K562 (cell line): ENCODE data around the gene DBP. TPM values are rescaled to one million over a fixed set of nuclear protein-coding genes. Genes with fewer than 3 reads are reported as not detected.

Experiments
- ATAC-seq: fragments of 200-7000 bp; cut with Tn5 transposase; 3 replicates; pipeline ENCODE4 v1.9.1; 2020; ENCODE audit warnings: moderate library complexity
- BruUV-seq: library from RNA; stranded (reverse); fragments of 400-500 nt; replicated peaks from 2 replicates; lab custom pipeline; 2021; lab: Mats Ljungman, UMichigan
- CTCF ChIA-PET: fragments of 300-600 bp; formaldehyde crosslinking; extraction: SDS; loops from one replicate; lab custom pipeline; 2021; ENCODE audit warnings: low intra/inter-chr PET ratio; lab: Yijun Ruan, JAX
- POLR2A ChIA-PET: fragments of 300-600, 350-650 bp; sonication (Branson Sonifier 250); formaldehyde crosslinking; extraction: SDS; loops from one replicate; lab custom pipeline; 2021; ENCODE audit warnings: antibody characterized with exemption, inconsistent platforms; lab: Yijun Ruan, JAX
- DNase-seq, 4 experiments: peaks; one replicate each; pipeline versions ENCODE4 v3.0.0 to v3.0.0-alpha.2; 2011 to 2018; ENCODE audit warnings: low spot score in 3 of 4, mixed read lengths in 3 of 4; ENCODE audit errors: extremely low read depth in 1 of 4
- FAIRE-seq: peaks from 2 replicates; lab custom pipeline; 2011; peaks lifted over from hg19 to GRCh38; lab: Jason Lieb, UNC
- H2AFZ ChIP-seq: 2 replicates; pipeline ENCODE4 v1.6.0; 2011; ENCODE audit warnings: low read depth, low read length, control low read depth, inconsistent platforms
- H3K27ac ChIP-seq: fragments of 200-600 bp; 3 replicates; pipeline ENCODE4 v1.8.0; 2011; ENCODE audit warnings: low read depth, mild to moderate bottlenecking, control low read depth, inconsistent platforms, low read length, moderate library complexity, mixed read lengths; ENCODE audit errors: extremely low read depth
- H3K27me3 ChIP-seq, 2 experiments: fragments of 300-600 bp in 1 of 2; 2 replicates in 1 of 2; 3 replicates in 1 of 2; pipeline versions ENCODE4 v1.6.0 to v1.8.0; 2011; ENCODE audit warnings: inconsistent platforms in 2 of 2, low read length in 2 of 2, mild to moderate bottlenecking in 1 of 2, mixed read lengths in 1 of 2, moderate library complexity in 1 of 2; ENCODE audit not compliant: control insufficient read depth in 2 of 2, insufficient read depth in 2 of 2
- H3K36me3 ChIP-seq: fragments of 300-600 bp; 3 replicates; pipeline ENCODE4 v1.8.0; 2011; ENCODE audit warnings: mild to moderate bottlenecking, low read length, inconsistent platforms; ENCODE audit not compliant: control insufficient read depth, insufficient read depth
- H3K4me1 ChIP-seq, 2 experiments: fragments of 200-600 bp in 1 of 2; replicated peaks in 1 of 2; 2 replicates in 1 of 2; 3 replicates in 1 of 2; pipeline versions ENCODE4 v1.5.1 to v1.8.0; 2011; ENCODE audit warnings: inconsistent platforms in 2 of 2, low read length in 2 of 2, mild to moderate bottlenecking in 1 of 2, mixed read lengths in 1 of 2, moderate library complexity in 1 of 2; ENCODE audit not compliant: control insufficient read depth in 2 of 2, insufficient read depth in 2 of 2
- H3K4me2 ChIP-seq: 2 replicates; pipeline ENCODE4 v1.6.1; 2011; ENCODE audit warnings: low read length, control low read depth, inconsistent platforms, mixed read lengths; ENCODE audit not compliant: insufficient read depth
- H3K4me3 ChIP-seq: fragments of 200-600 bp; sonication (generic), shearing (Covaris generic); 2 replicates; pipeline ENCODE4 v1.5.1; 2016; ENCODE audit warnings: control low read depth, inconsistent platforms
- H3K79me2 ChIP-seq: fragments of 200-600 bp; 3 replicates; pipeline ENCODE4 v1.8.0; 2011; ENCODE audit warnings: low read length, inconsistent platforms; ENCODE audit not compliant: control insufficient read depth, insufficient read depth
- H3K9ac ChIP-seq, 2 experiments: 2 replicates each; pipeline versions ENCODE4 v1.6.0 to v1.6.1; 2011; ENCODE audit warnings: low read depth in 2 of 2, low read length in 2 of 2, control low read depth in 1 of 2, inconsistent platforms in 1 of 2, mild to moderate bottlenecking in 1 of 2, mixed read lengths in 1 of 2; ENCODE audit not compliant: insufficient read depth in 1 of 2
- H3K9me1 ChIP-seq: one replicate; pipeline ENCODE4 v1.6.0; 2011; ENCODE audit warnings: inconsistent platforms, mild to moderate bottlenecking, low read length, moderate library complexity; ENCODE audit not compliant: control insufficient read depth, insufficient read depth
- H3K9me3 ChIP-seq: replicated peaks from 2 replicates; pipeline ENCODE4 v1.5.1; 2011; ENCODE audit warnings: low read depth, low read length, inconsistent platforms; ENCODE audit not compliant: control insufficient read depth, insufficient read depth
- H4K20me1 ChIP-seq: replicated peaks from 2 replicates; pipeline ENCODE4 v1.6.1; 2011; ENCODE audit warnings: low read length, inconsistent platforms, mixed read lengths; ENCODE audit not compliant: control insufficient read depth, insufficient read depth
- CTBP1 ChIP-seq: fragments of 450-650 bp; IDR thresholded peaks from 2 replicates; pipeline ENCODE4 v1.6.1; 2016; ENCODE audit warnings: borderline replicate concordance
- DPF2 ChIP-seq: fragments of 450-650 bp; IDR thresholded peaks from 2 replicates; pipeline ENCODE4 v1.6.1; 2016
- JUND ChIP-seq, 2 experiments: IDR thresholded peaks; 2 replicates in 1 of 2; 3 replicates in 1 of 2; pipeline ENCODE4 v1.6.1; 2011; ENCODE audit warnings: borderline replicate concordance in 2 of 2, low read depth in 2 of 2, low read length in 2 of 2, improper control_type of control experiment in 1 of 2, missing biosample characterization in 1 of 2, missing genetic modification characterization in 1 of 2, missing genetic modification reagents in 1 of 2
- KDM5B ChIP-seq: fragments of 200-600 bp; sonication (generic); IDR thresholded peaks from 2 replicates; pipeline ENCODE4 v1.6.1; 2012; ENCODE audit warnings: low read depth, mild to moderate bottlenecking, moderate library complexity, low read length, control low read depth, inconsistent platforms; ENCODE audit not compliant: insufficient replicate concordance
- KLF6 ChIP-seq: fragments of 250-450 bp; sonication (Bioruptor Pico); IDR thresholded peaks from 2 replicates; pipeline ENCODE4 v1.4.0; 2020; ENCODE audit warnings: mild to moderate bottlenecking, moderate library complexity, borderline replicate concordance
- POLR3A ChIP-seq: IDR thresholded peaks from 2 replicates; pipeline ENCODE4 v1.6.1; 2011; ENCODE audit warnings: borderline replicate concordance, mild to moderate bottlenecking, moderate library complexity; ENCODE audit not compliant: insufficient read length, insufficient read depth; ENCODE audit errors: extremely low read depth
- PTRF ChIP-seq: fragments of 450-650 bp; IDR thresholded peaks from 2 replicates; pipeline ENCODE4 v1.6.1; 2016; ENCODE audit warnings: mild to moderate bottlenecking, missing genetic modification characterization, missing compliant biosample characterization
- PURB ChIP-seq: sonication (generic); formaldehyde crosslinking; IDR thresholded peaks from 2 replicates; pipeline ENCODE4 v1.9.0; 2021; ENCODE audit warnings: low read depth, mild to moderate bottlenecking, missing genetic modification reagents
- STAT5B ChIP-seq: fragments of 250-450 bp; sonication (Bioruptor Pico); IDR thresholded peaks from 2 replicates; pipeline ENCODE4 v1.8.0; 2021; ENCODE audit warnings: mild to moderate bottlenecking, inconsistent platforms
- ZC3H11A ChIP-seq: IDR thresholded peaks from 2 replicates; pipeline ENCODE4 v1.6.1; 2012; ENCODE audit warnings: low read depth, low read length, improper control_type of control experiment
- ZNF134 ChIP-seq: fragments of 250-450 bp; sonication (Bioruptor Pico); conservative IDR thresholded peaks from 2 replicates; pipeline ENCODE4 v1.4.0; 2020
- ZNF212 ChIP-seq: fragments of 450-650 bp; formaldehyde crosslinking; IDR thresholded peaks from 2 replicates; pipeline ENCODE4 v1.4.0; 2020; ENCODE audit warnings: mild to moderate bottlenecking
- ZNF217 ChIP-seq: sonication (generic); formaldehyde crosslinking; IDR thresholded peaks from 2 replicates; pipeline ENCODE4 v1.8.0; 2022; ENCODE audit warnings: mild to moderate bottlenecking, missing genetic modification reagents
- ZNF23 ChIP-seq: fragments of 250-450 bp; sonication (Bioruptor Pico); IDR thresholded peaks from 2 replicates; pipeline ENCODE4 v1.4.0; 2020; ENCODE audit warnings: mild to moderate bottlenecking
- WGBS: fragments of 100-300 bp; shearing (Covaris generic); methylation state at CpG from one replicate; pipeline ENCODE4 v1.1.6; 2016; ENCODE audit warnings: low coverage, mixed read lengths; ENCODE audit not compliant: insufficient coverage; ENCODE audit errors: missing lambda C conversion rate; 5-methylcytosine and 5-hydroxymethylcytosine counted together
- in situ Hi-C: fragments of 300-500 bp; cut with MboI; formaldehyde crosslinking; loops from 4 replicates; pipeline ENCODE4 v1.15.0; 2018; ENCODE audit warnings: inconsistent platforms, mixed read lengths
- intact Hi-C: fragments of 100-400 bp; cut with micrococcal nuclease; formaldehyde crosslinking; loops from 2 replicates; pipeline ENCODE4 v1.14.2; 2022
- polyA plus RNA-seq, 8 experiments: library from polyadenylated mRNA; depleted of rRNA in 4 of 8; stranded (reverse) in 5 of 8; unstranded in 3 of 8; fragments of >200 nt; fragmentation: Nextera tagmentation in 2 of 8; fragmentation: Illumina TruSeq in 1 of 8; extraction: Ambion mirVana in 2 of 8; extraction: Trizol in 1 of 8; gene quantifications; 2 replicates each; pipeline versions ENCODE4 v1.2.1 to v1.2.3, GENCODE V29; 2011 to 2014; ENCODE audit warnings: inconsistent platforms in 1 of 8, missing spikeins in 1 of 8
- total RNA-seq, 7 experiments: library from RNA; depleted of rRNA in 6 of 7; stranded (reverse); fragments of >200 nt in 6 of 7; fragmentation: Illumina TruSeq in 2 of 7; extraction: Trizol in 2 of 7; gene quantifications; 2 replicates each; pipeline versions ENCODE4 v1.2.1 to v1.2.3, GENCODE V29; 2011 to 2021; ENCODE audit warnings: low replicate concordance in 1 of 7
- TF ChIP-seq, protein P1 (sequence below): fragments of 450-650 bp; formaldehyde crosslinking; IDR thresholded peaks from 2 replicates; pipeline ENCODE4 v1.4.0; 2022; ENCODE audit warnings: missing genetic modification characterization
- TF ChIP-seq, protein P2 (sequence below), 2 experiments: fragments of 150-350 bp in 1 of 2; IDR thresholded peaks; 2 replicates each; pipeline ENCODE4 v1.6.1; 2012 to 2016; ENCODE audit warnings: low read depth in 2 of 2, low read length in 2 of 2, mild to moderate bottlenecking in 1 of 2, moderate library complexity in 1 of 2
- TF ChIP-seq, protein P3 (sequence below): fragments of 200-800 bp; sonication (Bioruptor generic); IDR thresholded peaks from 2 replicates; pipeline ENCODE4 v1.6.1; 2017; ENCODE audit warnings: missing genetic modification characterization, missing compliant biosample characterization

Gene DBP
- total and polyA plus RNA-seq, 9 of the 15 experiments (the other 6 are each of a cell fraction or from before 2014, with no cell fraction given), result 0.25 to 5.5 (median 1.8) TPM

DNA sequence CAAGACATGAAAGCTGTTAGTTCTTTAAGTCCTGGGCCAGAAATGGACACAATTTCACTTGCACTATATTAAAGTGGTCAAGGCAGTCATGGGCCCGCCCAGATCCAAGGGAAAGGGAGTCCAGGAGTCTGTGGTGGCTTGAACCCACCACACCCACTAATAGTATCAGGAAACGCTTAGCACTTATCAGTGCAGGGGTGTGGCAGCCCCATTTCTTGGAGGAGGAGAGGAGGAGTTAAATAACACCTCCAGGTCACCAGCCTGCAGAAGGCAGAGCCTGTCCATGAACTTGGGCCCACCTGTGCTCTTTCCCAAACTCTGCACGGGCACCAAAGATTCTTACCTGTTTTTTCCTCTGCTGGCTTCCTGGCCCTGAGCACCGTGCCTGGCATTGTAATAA, 41.0 kb upstream of the DBP start:
- no TSS peak for BruUV-seq
- peak overlapping the region in 1 of 2 experiments; percentile 6; a peak in 1 of 4 replicates for H3K9ac ChIP-seq
- H3K9me1 ChIP-seq, result no peaks in the 10 kb centered on the region
- peak; percentile 79 to 82 (median 80) for DNase-seq
- no peaks in the 10 kb centered on the region for H3K79me2 ChIP-seq
- in situ Hi-C loops (no loop called here), intact Hi-C loops (no loop called here)
- H2AFZ ChIP-seq, result no peak overlapping the region
- peak; percentile 79 for ATAC-seq
- H4K20me1 ChIP-seq, result no peaks in the 10 kb centered on the region
- H3K4me2 ChIP-seq, result peak overlapping the region; percentile 7; the same call in 1 of the 2 replicates
- H3K27ac ChIP-seq, result no peak overlapping the region
- peak; percentile 87 for FAIRE-seq
- no peak overlapping the region for H3K4me3 ChIP-seq
- H3K9me3 ChIP-seq, result no peaks in the 10 kb centered on the region
- ChIA-PET POLR2A (interaction anchor here (0.6 to 1.2 kb wide), 3 partner anchors 12 to 662 kb away, joined by 3 read pairs; no protein-coding TSS in a partner anchor), CTCF (no interaction called here)
- no peaks in the 10 kb centered on the region for H3K36me3 ChIP-seq
- H3K4me1 ChIP-seq, result peaks cover 23 to 65% of the 10 kb centered on the region in 2 experiments
- no peaks in the 10 kb centered on the region for H3K27me3 ChIP-seq
- WGBS, result 0% methylated on average over 4 of the region's 4 CpGs
- no peak for TF ChIP-seq PTRF
- peak; percentile 81 for TF ChIP-seq CTBP1
- TF ChIP-seq, protein P1, sequence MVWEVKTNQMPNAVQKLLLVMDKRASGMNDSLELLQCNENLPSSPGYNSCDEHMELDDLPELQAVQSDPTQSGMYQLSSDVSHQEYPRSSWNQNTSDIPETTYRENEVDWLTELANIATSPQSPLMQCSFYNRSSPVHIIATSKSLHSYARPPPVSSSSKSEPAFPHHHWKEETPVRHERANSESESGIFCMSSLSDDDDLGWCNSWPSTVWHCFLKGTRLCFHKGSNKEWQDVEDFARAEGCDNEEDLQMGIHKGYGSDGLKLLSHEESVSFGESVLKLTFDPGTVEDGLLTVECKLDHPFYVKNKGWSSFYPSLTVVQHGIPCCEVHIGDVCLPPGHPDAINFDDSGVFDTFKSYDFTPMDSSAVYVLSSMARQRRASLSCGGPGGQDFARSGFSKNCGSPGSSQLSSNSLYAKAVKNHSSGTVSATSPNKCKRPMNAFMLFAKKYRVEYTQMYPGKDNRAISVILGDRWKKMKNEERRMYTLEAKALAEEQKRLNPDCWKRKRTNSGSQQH (CRISPR knock-in tag), result no peak
- no peak for TF ChIP-seq STAT5B
- TF ChIP-seq ZNF217 (CRISPR knock-in tag), result no peak
- TF ChIP-seq, protein P2, sequence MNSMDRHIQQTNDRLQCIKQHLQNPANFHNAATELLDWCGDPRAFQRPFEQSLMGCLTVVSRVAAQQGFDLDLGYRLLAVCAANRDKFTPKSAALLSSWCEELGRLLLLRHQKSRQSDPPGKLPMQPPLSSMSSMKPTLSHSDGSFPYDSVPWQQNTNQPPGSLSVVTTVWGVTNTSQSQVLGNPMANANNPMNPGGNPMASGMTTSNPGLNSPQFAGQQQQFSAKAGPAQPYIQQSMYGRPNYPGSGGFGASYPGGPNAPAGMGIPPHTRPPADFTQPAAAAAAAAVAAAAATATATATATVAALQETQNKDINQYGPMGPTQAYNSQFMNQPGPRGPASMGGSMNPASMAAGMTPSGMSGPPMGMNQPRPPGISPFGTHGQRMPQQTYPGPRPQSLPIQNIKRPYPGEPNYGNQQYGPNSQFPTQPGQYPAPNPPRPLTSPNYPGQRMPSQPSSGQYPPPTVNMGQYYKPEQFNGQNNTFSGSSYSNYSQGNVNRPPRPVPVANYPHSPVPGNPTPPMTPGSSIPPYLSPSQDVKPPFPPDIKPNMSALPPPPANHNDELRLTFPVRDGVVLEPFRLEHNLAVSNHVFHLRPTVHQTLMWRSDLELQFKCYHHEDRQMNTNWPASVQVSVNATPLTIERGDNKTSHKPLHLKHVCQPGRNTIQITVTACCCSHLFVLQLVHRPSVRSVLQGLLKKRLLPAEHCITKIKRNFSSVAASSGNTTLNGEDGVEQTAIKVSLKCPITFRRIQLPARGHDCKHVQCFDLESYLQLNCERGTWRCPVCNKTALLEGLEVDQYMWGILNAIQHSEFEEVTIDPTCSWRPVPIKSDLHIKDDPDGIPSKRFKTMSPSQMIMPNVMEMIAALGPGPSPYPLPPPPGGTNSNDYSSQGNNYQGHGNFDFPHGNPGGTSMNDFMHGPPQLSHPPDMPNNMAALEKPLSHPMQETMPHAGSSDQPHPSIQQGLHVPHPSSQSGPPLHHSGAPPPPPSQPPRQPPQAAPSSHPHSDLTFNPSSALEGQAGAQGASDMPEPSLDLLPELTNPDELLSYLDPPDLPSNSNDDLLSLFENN (IDR thresholded peaks at IDR 0.05; ENCODE audit: low read depth in 2 of 2, low read length in 2 of 2), result no peak
- TF ChIP-seq, protein P3, sequence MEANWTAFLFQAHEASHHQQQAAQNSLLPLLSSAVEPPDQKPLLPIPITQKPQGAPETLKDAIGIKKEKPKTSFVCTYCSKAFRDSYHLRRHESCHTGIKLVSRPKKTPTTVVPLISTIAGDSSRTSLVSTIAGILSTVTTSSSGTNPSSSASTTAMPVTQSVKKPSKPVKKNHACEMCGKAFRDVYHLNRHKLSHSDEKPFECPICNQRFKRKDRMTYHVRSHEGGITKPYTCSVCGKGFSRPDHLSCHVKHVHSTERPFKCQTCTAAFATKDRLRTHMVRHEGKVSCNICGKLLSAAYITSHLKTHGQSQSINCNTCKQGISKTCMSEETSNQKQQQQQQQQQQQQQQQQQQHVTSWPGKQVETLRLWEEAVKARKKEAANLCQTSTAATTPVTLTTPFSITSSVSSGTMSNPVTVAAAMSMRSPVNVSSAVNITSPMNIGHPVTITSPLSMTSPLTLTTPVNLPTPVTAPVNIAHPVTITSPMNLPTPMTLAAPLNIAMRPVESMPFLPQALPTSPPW, result peak; percentile 49
- no peak for TF ChIP-seq ZNF23 (CRISPR knock-in tag)
- TF ChIP-seq PURB (CRISPR knock-in tag), result no peak
- TF ChIP-seq ZC3H11A, result no peak
- TF ChIP-seq DPF2, result 0 out of 2 replicates have a peak, but pooled peaks have one; percentile 27
- no peak for TF ChIP-seq POLR3A
- no peak for TF ChIP-seq KDM5B
- 0 out of 2 replicates have a peak, but pooled peaks have one; percentile 18 for TF ChIP-seq JUND (IDR thresholded peaks at IDR 0.05; ENCODE audit: borderline replicate concordance, low read depth, low read length)
- TF ChIP-seq JUND (tag; IDR thresholded peaks at IDR 0.05; ENCODE audit: borderline replicate concordance, low read depth, low read length), result no peak; the same call in 2 of the 3 replicates
- no peak for TF ChIP-seq ZNF134 (CRISPR knock-in tag)
- no peak for TF ChIP-seq KLF6 (CRISPR knock-in tag)
- no peak for TF ChIP-seq ZNF212
